Adipose tissue (tissue), 3 donors: ENCODE results near the gene PZP. TPM values are rescaled to one million over a fixed set of nuclear protein-coding genes. Genes with fewer than 3 reads are reported as not detected.

ENCODE experiments used
- H3K27ac ChIP-seq: one replicate; pipeline ENCODE4 v1.5.1; 2013; ENCODE audit warnings: low read depth, low read length
- WGBS, 3 donors: extraction: QIAGEN DNeasy Blood & Tissue Kit; methylation state at CpG; one replicate each; pipeline ENCODE4 v1.1.7; 2013; 5-methylcytosine and 5-hydroxymethylcytosine counted together
- polyA plus RNA-seq, 3 donors: library from polyadenylated mRNA; stranded (reverse); fragments of 200-250 nt; gene quantifications; one replicate each; pipeline ENCODE4 v1.2.3, GENCODE V29; 2013
- donor health status: healthy with polysubstance abuse.
- donor health status: Bipolar disorder and iron deficiency.
- donor health status: healthy.

Gene PZP
- polyA plus RNA-seq, 3 donors: 0.09 to 0.56 (median 0.51) TPM

DNA sequence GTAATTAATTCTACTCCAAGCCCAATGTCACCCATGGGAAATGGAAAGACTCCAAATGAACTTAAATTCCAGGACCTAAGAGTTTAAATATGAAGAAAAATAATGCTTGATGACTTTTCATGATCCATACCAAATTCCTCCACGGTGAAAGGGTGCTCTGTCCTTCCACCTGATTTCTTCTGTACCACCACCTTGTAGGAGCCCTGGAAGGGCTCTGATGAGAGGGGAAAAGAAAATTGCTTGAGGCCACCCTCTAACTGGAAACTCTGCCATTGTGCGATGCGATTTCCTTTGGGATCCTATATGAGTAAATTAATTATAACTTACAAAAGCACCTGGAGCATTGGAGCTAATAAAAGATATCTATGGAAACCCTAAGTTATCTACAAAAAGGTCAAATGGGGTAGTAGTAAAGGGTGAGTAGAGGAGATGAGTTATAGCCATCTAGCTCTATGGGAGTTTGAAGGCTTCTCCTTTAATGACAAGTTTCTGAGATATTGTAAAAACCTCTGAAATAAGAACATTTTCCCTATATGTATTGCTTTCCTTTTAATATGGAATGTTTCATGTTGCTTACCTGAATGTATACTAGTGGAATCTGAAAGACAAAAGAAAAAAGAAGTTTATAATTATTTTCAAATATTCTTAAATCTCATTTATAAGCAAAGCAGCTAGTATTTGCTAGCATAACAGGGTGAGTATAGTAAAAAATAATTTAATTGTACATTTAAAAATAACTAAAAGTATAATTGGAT lies 98.3 kb downstream of the PZP start:
- 80 to 96% (median 90%) methylated on average over 3 of the region's 3 CpGs for WGBS, 3 donors
- no peak overlapping the region for H3K27ac ChIP-seq

DNA sequence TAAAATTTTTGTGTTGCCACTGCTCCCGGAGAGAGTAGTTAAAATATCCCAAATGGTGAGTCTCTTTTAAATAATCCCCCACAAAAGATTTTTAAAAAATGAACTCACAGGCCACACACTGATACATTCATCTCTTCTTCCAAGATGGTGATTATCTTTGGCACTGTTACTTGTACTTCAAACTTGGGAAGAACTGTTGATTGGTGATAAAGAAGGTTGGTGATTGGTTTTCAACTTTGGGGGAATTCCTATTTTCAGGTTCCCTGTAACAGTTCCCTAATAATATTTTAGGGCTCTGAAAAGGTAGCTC lies 99.0 kb downstream of the PZP start:
- WGBS, 3 donors: 81 to 91% (median 82%) methylated on average over 1 of the region's 1 CpG
- no peak overlapping the region for H3K27ac ChIP-seq

DNA sequence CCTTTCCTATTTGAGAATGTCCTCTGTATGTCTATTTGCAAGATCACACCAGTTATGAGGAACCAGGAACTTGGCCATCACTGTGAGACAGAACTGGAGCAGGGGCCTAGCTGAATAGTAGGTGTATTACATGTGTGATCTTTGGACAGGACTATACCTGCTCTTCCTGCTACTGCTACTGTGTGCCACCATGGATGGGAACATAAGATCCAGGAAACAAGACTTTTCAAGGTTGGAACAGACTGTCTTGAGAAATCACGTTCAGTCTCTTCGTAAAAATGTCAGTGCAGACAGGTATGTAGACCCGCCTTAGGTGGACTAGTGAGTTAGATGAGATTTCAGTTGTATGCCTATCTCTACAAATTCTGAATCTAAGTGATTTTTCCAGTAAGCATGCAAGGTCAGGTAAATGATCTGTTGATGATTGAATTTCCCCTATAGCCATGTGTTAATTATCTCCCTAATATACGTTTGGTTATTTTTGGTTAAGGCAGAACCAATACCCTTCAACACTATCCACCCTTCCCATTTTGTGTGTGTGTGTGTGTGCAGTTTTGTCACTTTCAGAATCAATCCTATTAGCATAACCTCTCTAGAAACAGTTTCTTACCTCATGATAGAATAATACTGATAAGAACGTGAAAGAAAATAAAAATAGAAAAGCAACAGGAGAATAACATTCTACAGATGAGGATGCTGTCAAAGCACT lies 99.5 kb downstream of the PZP start:
- WGBS, 3 donors: 61 to 83% (median 72%) methylated on average over 5 of the region's 5 CpGs
- H3K27ac ChIP-seq: no peak overlapping the region

DNA sequence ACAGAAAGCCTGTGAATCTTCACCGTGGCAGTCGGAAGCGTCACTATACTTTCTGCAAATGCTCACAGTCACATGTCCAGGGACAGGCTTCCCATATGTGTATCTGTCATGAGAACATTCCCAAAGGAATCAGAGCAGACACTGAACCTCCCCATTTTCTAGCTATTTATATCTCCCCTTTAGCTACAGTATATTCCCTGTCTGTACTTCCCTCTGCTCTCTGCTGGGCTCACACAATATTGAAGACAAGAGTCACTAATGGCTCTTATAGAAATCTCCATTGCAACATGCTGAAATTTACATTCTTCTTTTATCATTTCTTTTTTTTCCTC lies 100.7 kb downstream of the PZP start:
- no peak overlapping the region for H3K27ac ChIP-seq
- WGBS, 3 donors: 73 to 84% (median 77%) methylated on average over 3 of the region's 3 CpGs

DNA sequence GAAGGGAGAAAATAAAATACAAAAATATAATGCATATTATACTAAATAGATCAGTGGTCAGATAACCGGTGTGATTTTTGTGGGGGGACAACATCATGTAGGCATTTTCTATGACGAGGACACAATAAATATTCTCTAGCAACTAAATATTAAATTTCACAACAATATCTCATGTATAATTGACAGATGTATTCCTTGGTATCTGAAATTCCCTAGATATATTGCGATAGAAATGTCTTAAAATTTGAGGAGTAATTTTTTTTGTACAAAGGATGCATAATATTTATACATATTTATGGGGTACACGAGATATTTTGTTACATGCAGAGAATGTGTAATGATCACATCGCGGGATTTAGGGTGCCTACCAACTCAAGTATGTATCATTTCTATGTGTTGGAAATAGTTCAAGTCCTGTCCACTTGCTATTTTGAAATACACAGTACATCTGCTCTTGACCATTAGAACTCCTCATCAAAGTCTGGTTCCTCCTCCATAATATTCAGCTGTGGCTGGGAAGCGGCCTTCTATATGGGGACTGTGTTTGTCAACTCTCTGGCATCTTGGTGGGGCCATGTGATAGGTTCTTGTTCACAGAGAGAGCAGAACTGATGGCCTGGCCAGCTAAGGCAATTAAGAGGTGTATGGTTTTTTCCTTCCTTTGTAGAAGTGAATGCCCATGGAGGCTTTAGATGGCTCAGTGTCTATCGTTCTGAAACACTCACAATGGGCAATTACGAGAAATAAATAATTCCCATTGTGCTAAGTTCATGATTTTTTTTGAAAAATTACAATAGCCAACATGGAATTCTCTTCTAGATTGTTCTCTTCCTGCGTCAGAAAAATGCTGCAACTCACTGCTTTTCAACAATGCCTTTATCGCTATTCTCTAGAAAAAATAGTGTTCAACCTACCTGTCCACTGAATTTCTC lies 101.3 kb downstream of the PZP start:
- no peak overlapping the region for H3K27ac ChIP-seq
- 81 to 91% (median 86%) methylated on average over 11 of the region's 11 CpGs for WGBS, 3 donors

- H3K27ac ChIP-seq: no peak overlapping the region
- 81 to 96% (median 91%) methylated on average over 1 of the region's 1 CpG for WGBS, 3 donors
These were observed 102.1 kb downstream of the PZP start for GRCh38 chr12:9106067-9106466.

- H3K27ac ChIP-seq: no peak overlapping the region
These were observed 103.3 kb downstream of the PZP start for GRCh38 chr12:9104767-9105423.

GRCh38 chr12:9104087-9104486 lies 104.1 kb downstream of the PZP start:
- H3K27ac ChIP-seq: no peak overlapping the region

DNA sequence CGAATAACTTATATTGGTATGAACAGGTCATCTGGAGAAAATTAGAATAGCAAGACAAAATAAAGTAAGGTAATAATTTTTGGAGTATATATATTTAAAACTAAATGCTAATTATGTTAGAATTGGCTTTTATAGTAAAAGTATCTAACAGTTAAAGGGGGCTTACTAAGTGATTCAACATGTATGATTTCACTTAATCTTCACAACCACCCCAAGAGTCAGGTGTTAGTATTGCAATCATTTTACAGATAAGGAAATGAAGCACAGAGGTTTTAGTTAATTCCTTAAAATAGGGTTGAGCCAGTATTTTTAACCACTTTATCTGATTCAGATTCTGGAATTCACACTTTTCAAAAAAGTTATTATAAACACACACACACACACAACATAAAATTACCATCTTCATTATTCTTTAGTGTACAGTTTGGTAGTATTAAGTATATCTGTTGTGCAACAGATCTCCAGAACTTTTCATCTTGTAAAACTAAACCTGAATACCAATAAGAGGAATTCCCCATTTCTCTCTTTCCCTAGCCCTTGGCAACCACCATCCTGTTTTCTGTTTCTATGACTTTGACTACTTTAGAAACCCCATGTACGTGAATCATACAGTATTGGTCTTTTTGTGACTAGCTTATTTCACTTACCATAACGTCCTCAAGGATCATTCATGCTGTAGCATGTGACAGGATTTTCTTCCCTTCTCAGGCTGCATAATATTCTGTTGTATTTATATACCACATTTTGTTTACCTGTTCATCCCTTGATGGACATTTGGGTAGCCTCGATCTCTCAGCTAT lies 104.9 kb downstream of the PZP start:
- WGBS, 3 donors: 80 to 90% (median 82%) methylated on average over 4 of the region's 4 CpGs
- no peak overlapping the region for H3K27ac ChIP-seq

More at GRCh38 chr12:9104087-9104486, 104.1 kb downstream of the PZP start:
- WGBS, 3 donors: 69 to 83% (median 77%) methylated on average over 4 of the region's 4 CpGs

DNA sequence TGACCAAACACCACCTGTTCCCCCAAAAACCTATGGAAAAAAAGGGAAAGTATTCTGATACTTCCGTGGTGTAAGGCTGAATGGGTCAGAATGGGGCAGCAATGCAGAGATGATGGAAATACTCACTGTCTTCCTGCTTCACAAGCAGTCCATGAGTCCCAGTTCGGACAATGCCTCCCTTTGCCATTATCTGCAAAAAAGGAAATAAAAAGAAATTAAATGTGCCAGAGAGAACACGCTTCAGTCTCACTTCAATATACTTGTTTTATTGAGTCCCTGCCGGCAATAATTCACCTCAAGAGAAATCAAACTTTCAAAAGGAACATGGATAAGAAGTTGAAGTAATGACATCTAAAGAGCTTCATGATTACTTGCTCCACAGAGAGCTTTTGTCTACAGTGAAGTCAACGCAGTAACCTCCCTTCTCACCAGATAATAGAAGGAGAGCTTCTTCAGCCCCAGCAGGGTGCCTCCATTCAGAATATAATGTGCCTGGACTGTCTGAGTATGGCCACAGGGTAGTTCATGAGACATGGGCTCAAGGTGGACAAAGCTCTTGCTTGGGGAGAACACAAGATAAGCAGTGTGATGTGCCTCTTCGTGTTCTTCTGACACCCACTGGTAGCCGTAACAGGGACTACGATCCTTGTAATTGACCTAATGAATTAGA lies 107.0 kb downstream of the PZP start:
- WGBS, 3 donors: 77 to 83% (median 79%) methylated on average over 8 of the region's 8 CpGs
- no peak overlapping the region for H3K27ac ChIP-seq

DNA sequence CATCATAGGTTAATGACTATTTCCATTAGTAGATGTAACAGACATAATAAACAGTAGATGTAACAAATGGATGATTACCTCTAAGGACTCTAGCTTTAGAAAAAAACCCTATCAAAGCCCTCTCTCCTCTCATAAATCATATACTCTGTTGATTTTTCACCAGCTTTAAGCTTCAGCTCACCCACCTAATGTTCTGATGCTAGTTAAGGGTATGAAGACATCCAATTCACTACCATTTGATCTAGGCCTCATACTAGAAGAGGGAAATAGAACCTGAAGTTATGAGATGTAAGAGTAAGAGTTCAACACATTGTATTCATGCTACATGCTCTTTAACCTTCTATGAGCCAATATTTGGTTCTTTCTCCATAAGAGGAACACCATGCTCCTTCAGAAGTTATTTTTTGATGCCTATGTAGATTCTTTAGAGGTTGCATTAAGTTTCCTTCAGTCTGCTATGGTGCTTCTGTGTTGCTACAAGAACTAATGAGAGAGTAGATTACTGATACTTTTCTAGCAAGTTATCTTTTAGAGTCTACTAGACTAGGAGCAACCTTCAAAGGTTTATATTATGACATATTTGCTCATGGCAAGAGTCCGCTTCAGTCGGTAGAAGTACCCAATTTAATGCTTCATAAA lies 108.5 kb downstream of the PZP start:
- WGBS, 3 donors: 89 to 94% (median 92%) methylated on average over 2 of the region's 2 CpGs

More for the DNA sequence above, 108.5 kb downstream of the PZP start:
- H3K27ac ChIP-seq: no peak overlapping the region

Other genes with a start within 250 kb of the PZP start
- 1 to 10 TPM in 2 of 3 donors, under 1 TPM in 1; 0.87 to 9.2 (median 4.2) TPM for gene KLRG1, start 218.8 kb downstream of the PZP start, polyA plus RNA-seq
- gene A2M, start 92.5 kb downstream of the PZP start, polyA plus RNA-seq: 100 to 1,000 TPM in 2 of 3 donors, 10 to 100 TPM in 1; 41.6 to 325 (median 151) TPM